Brain microvascular endothelial cell (primary cell): Measurements from ENCODE around the gene LSAMP.

Source experiments
- DNase-seq: peaks from one replicate; pipeline ENCODE4 v3.0.0-alpha.2; 2020
- H3K27ac ChIP-seq: fragments of 250-450 bp; sonication (Bioruptor Pico); 2 replicates; pipeline ENCODE4 v1.5.1; 2020; ENCODE audit warnings: mild to moderate bottlenecking, moderate library complexity
- H3K27me3 ChIP-seq: fragments of 250-450 bp; sonication (Bioruptor Pico); replicated peaks from 2 replicates; pipeline ENCODE4 v1.5.1; 2020; ENCODE audit warnings: mild to moderate bottlenecking
- H3K36me3 ChIP-seq: fragments of 250-450 bp; sonication (Bioruptor Pico); replicated peaks from 2 replicates; pipeline ENCODE4 v1.5.1; 2020; ENCODE audit warnings: mild to moderate bottlenecking
- H3K4me3 ChIP-seq: 2 replicates; pipeline ENCODE4 v1.5.1; 2011; ENCODE audit warnings: low read depth, mild to moderate bottlenecking, control low read depth, low read length, moderate library complexity
- CTCF ChIP-seq: IDR thresholded peaks from 2 replicates; pipeline ENCODE4 v1.5.1; 2011; ENCODE audit warnings: low read depth, mild to moderate bottlenecking, moderate library complexity, low read length, control low read depth, inconsistent platforms; ENCODE audit errors: missing control alignments
- in situ Hi-C: cut with HindIII; loops from 2 replicates; pipeline ENCODE4 v1.10.0; 2017; ENCODE audit warnings: low sequenced_read_pairs, low pct_ligation_motif_present

LSAMP gene

DNA sequence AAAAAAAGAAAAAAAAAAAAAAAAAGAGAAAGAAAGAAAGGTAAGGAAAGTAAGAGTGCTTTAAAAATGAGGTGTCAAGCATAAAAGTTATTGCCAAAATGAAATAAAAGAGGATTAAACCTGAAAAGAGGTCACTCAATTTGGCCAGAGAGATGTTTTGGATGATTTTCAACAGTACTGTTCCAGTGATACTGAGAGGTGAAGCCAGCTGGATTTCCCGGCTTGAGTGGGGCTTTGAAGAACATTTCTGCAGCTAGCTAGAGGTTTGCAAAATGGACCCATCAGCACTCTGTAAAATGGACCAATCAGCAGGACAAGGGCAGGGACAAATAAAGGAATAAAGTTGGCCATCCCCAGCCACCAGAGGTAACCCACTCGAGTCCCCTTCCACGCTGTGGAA lies 128.5 kb downstream of the LSAMP start:
- no peaks in the 10 kb centered on the region for H3K27me3 ChIP-seq
- H3K27ac ChIP-seq, result no peak overlapping the region
- no peak for TF ChIP-seq CTCF
- H3K4me3 ChIP-seq, result no peak overlapping the region
- no peak for DNase-seq
- in situ Hi-C loops, result no loop called here
- no peaks in the 10 kb centered on the region for H3K36me3 ChIP-seq

DNA sequence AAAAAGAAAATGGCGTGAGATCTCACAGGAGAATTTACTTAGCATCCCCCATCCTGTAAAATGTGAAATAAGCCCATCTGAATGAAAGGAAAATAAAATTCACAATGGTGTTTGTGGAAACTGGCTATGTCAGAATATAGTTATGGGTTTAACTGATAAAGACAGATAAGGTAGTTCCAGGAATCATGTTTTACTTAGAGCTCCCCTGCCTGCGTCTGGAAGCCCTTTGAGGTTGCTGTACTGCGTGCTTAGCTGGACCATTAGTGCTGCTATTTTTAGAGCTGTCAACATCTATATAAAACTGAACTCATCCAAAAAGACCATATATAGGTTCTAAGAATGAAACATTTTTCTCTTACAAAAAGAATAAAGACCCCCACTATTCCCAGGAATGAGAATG lies 130.8 kb downstream of the LSAMP start:
- in situ Hi-C loops, result no loop called here
- Histone ChIP-seq H3K27ac (no peak overlapping the region), H3K36me3 (no peaks in the 10 kb centered on the region), H3K27me3 (no peaks in the 10 kb centered on the region), H3K4me3 (no peak overlapping the region)
- peak; percentile 30 for DNase-seq
- no peak for TF ChIP-seq CTCF

DNA sequence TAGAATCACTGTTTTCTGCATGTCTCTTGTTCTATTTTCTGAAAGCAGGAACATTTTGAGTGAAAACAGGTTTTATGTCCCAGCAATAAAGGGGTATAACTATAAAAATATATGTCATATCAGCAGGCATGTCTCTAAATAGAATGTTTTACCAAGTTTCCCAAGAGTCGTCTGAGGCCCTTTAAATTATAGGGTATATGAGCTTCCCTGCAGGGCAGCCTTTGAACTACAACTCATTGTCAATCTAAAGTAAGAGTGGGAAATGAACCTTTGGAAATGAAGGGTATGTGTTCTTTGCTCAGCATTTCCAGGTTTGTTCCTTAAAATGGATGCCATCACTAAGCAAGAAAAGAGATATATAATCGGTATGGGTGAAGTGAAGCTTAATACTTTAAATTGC lies 138.6 kb downstream of the LSAMP start:
- in situ Hi-C loops, result no loop called here
- DNase-seq, result no peak
- Histone ChIP-seq H3K27me3 (no peaks in the 10 kb centered on the region), H3K36me3 (no peaks in the 10 kb centered on the region), H3K4me3 (no peak overlapping the region), H3K27ac (no peak overlapping the region)
- peak; percentile 15 for TF ChIP-seq CTCF

- TF ChIP-seq CTCF, result no peak
- DNase-seq, result no peak
- in situ Hi-C loops, result no loop called here
- H3K36me3 ChIP-seq, result no peaks in the 10 kb centered on the region
- H3K4me3 ChIP-seq, result no peak overlapping the region
- H3K27ac ChIP-seq, result no peak overlapping the region
- H3K27me3 ChIP-seq, result no peaks in the 10 kb centered on the region
Observed at GRCh38 chr3:116306149-116306548, 139.1 kb downstream of the LSAMP start.

DNA sequence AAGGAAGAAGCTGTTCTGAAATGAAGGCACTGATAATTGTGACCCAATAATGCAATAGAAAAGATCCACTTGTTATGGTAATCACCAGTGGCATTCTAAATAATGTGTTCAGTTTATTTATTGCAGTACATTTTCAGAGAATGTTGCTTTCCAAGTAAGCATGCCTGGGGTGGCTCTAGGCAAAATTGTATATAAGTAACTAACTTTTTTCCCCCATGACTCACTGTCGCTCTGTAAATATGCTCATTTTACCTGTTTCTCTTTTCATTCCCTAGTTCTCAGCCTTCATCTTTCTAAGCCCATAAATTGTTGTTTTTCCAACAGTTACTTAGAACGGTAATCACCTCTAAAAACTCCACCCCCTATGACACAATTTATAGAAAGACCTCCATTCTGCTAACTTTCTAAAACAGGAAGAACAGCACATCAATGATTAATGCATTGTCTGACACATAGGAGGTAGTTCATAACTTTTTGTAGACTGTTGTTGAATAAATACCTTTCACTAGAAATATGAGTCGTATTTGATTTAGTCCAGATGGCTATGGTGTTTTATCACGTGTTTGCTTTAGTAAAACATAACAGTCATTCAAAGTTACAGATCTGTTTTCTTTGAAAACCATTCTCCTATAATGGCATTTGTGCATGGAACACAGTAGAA lies 143.1 kb downstream of the LSAMP start:
- no peak overlapping the region for H3K27ac ChIP-seq
- DNase-seq, result no peak
- TF ChIP-seq CTCF, result no peak
- no peak overlapping the region for H3K4me3 ChIP-seq
- in situ Hi-C loops, result no loop called here
- H3K36me3 ChIP-seq, result no peaks in the 10 kb centered on the region
- H3K27me3 ChIP-seq, result no peaks in the 10 kb centered on the region

DNA sequence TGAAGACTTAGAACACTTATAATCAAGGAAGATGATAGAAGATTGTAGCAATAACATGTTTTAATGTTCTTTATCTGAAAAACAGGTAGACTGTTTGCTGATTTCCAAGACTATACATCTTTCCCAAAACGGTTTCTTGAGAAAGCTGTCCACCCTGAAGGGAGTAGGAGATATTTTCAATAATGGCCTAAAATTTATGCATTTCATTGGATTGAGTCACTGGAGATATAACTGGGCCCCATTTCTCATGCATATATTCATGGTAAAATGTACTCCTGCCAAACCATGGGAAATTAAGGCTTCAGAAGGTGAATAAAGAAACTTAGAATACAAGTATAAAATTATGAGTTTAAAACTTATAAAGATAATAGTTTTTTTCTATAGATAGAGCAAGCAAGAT lies 143.9 kb downstream of the LSAMP start:
- Histone ChIP-seq H3K4me3 (no peak overlapping the region), H3K27ac (no peak overlapping the region), H3K27me3 (no peaks in the 10 kb centered on the region), H3K36me3 (no peaks in the 10 kb centered on the region)
- in situ Hi-C loops, result no loop called here
- TF ChIP-seq CTCF, result no peak
- no peak for DNase-seq
